HepG2 (cell line): ENCODE results near the gene PSMB3. TPM values are rescaled to one million over a fixed set of nuclear protein-coding genes. Genes with fewer than 3 reads are reported as not detected.

Experiments
- ATF5 ChIP-seq: sonication (generic); formaldehyde crosslinking; IDR thresholded peaks from 2 replicates; pipeline ENCODE4 v1.4.0; 2020; ENCODE audit warnings: mild to moderate bottlenecking, low read depth, missing genetic modification reagents
- BCLAF1 ChIP-seq: fragments of 450-650 bp; IDR thresholded peaks from 2 replicates; pipeline ENCODE4 v1.6.1; 2017; ENCODE audit warnings: mild to moderate bottlenecking
- CERS6 ChIP-seq: sonication (generic); formaldehyde crosslinking; IDR thresholded peaks from 2 replicates; pipeline ENCODE4 v1.5.0; 2020; ENCODE audit warnings: missing genetic modification reagents
- CHD4 ChIP-seq: fragments of 200-600 bp; sonication (generic); IDR thresholded peaks from 2 replicates; pipeline ENCODE4 v1.7.0; 2017; ENCODE audit warnings: mild to moderate bottlenecking, low read length, borderline replicate concordance
- MNT ChIP-seq: fragments of 450-650 bp; IDR thresholded peaks from 2 replicates; pipeline ENCODE4 v1.6.1; 2016
- RXRB ChIP-seq: IDR thresholded peaks from 2 replicates; pipeline ENCODE4 v1.6.1; 2016; ENCODE audit warnings: borderline replicate concordance, missing genetic modification reagents, missing compliant biosample characterization
- SUZ12 ChIP-seq: fragments of 150-350 bp; IDR thresholded peaks from 2 replicates; pipeline ENCODE4 v1.6.1; 2014; ENCODE audit warnings: low read depth, low read length
- XBP1 ChIP-seq: sonication (generic); formaldehyde crosslinking; IDR thresholded peaks from 2 replicates; pipeline ENCODE4 v1.5.0; 2020; ENCODE audit warnings: missing genetic modification reagents
- ZBTB25 ChIP-seq: IDR thresholded peaks from 2 replicates; pipeline ENCODE4 v1.6.1; 2018; ENCODE audit warnings: missing genetic modification reagents
- ZFP37 ChIP-seq: sonication (generic); formaldehyde crosslinking; IDR thresholded peaks from 2 replicates; pipeline ENCODE4 v1.4.0; 2020; ENCODE audit warnings: missing genetic modification reagents, borderline replicate concordance
- ZNF235 ChIP-seq: sonication (generic); formaldehyde crosslinking; IDR thresholded peaks from 2 replicates; pipeline ENCODE4 v1.8.1; 2023; ENCODE audit warnings: mild to moderate bottlenecking, missing genetic modification reagents, borderline replicate concordance
- ZNF280B ChIP-seq: sonication (generic); formaldehyde crosslinking; IDR thresholded peaks from 2 replicates; pipeline ENCODE4 v1.5.0; 2020; ENCODE audit warnings: missing genetic modification reagents, mild to moderate bottlenecking, borderline replicate concordance
- ZNF546 ChIP-seq: sonication (generic); formaldehyde crosslinking; conservative IDR thresholded peaks from 2 replicates; pipeline ENCODE4 v1.8.1; 2023; ENCODE audit warnings: mild to moderate bottlenecking, missing genetic modification reagents
- ZNF678 ChIP-seq: sonication (generic); formaldehyde crosslinking; IDR thresholded peaks from 2 replicates; pipeline ENCODE4 v1.4.0; 2020; ENCODE audit warnings: mild to moderate bottlenecking, missing genetic modification reagents
- ZNF766 ChIP-seq: sonication (generic); formaldehyde crosslinking; IDR thresholded peaks from 2 replicates; pipeline ENCODE4 v1.5.0; 2020; ENCODE audit warnings: missing genetic modification reagents, borderline replicate concordance
- ZSCAN9 ChIP-seq: IDR thresholded peaks from 2 replicates; pipeline ENCODE4 v1.6.1; 2016; ENCODE audit warnings: borderline replicate concordance
- ZUFSP ChIP-seq: sonication (generic); formaldehyde crosslinking; IDR thresholded peaks from 2 replicates; pipeline ENCODE4 v1.9.0; 2021; ENCODE audit warnings: missing genetic modification reagents, mild to moderate bottlenecking, borderline replicate concordance
- polyA plus RNA-seq, 8 experiments: library from polyadenylated mRNA; depleted of rRNA in 3 of 8; stranded (reverse) in 7 of 8; unstranded in 1 of 8; fragments of >200 nt; fragmentation: Illumina TruSeq in 4 of 8; extraction: Trizol in 4 of 8; gene quantifications; 2 replicates each; pipeline versions ENCODE4 v1.2.1 to v1.2.3, GENCODE V29; 2011 to 2016; ENCODE audit warnings: low read depth in 4 of 8, missing spikeins in 1 of 8, mixed read lengths in 1 of 8; ENCODE audit not compliant: insufficient read depth in 1 of 8
- total RNA-seq, 5 experiments: library from RNA; depleted of rRNA; stranded (reverse); fragments of >200 nt; fragmentation: Illumina TruSeq; extraction: Trizol; gene quantifications; 2 replicates each; pipeline ENCODE4 v1.2.3, GENCODE V29; 2016; ENCODE audit warnings: low read depth in 1 of 5

Gene PSMB3
- total and polyA plus RNA-seq, 2 of the 13 experiments (the other 11 are each of a cell fraction or from before 2014, with no cell fraction given) = 366 to 517 TPM

GRCh38 chr17:38798614-38799500 is 46.3 kb downstream of the PSMB3 start (continued):
- no peak for TF ChIP-seq SUZ12
- TF ChIP-seq ZNF546 (CRISPR knock-in tag) = no peak
- no peak for TF ChIP-seq ZFP37 (CRISPR knock-in tag)
- no peak for TF ChIP-seq ATF5 (CRISPR knock-in tag)
- TF ChIP-seq RXRB = no peak
- TF ChIP-seq ZUFSP (CRISPR knock-in tag) = no peak
- TF ChIP-seq BCLAF1 = no peak
- no peak for TF ChIP-seq ZNF766 (CRISPR knock-in tag)
- TF ChIP-seq MNT = no peak
- no peak for TF ChIP-seq ZBTB25 (CRISPR knock-in tag)
- TF ChIP-seq ZNF280B (CRISPR knock-in tag) = peak; percentile 93; the same call in 1 of the 2 replicates
- no peak for TF ChIP-seq ZNF678 (CRISPR knock-in tag)
- TF ChIP-seq CERS6 (CRISPR knock-in tag) = no peak
- TF ChIP-seq ZNF235 (CRISPR knock-in tag) = peak; percentile 60; the same call in 1 of the 2 replicates
- no peak for TF ChIP-seq CHD4
- no peak for TF ChIP-seq XBP1 (CRISPR knock-in tag)
- no peak for TF ChIP-seq ZSCAN9 (CRISPR knock-in tag)
